Activated effector memory CD4-positive, alpha-beta T cell treated with anti-CD3 and anti-CD28 coated beads, Interleukin-2, amount 50 U/mL, for 16 hours (primary cell): ENCODE results near the gene NPHP4.
"Not testable (repeated sequence)": the region's sequence is repeated elsewhere in the genome, so short reads cannot be mapped to it uniquely, and the experiment has no call there.

Experiments used
- DNase-seq: peaks from one replicate; pipeline ENCODE4 v3.0.0-alpha.2; 2020

Gene NPHP4

GRCh38 chr1:5874416-5875110 is 117.7 kb downstream of the NPHP4 start:
- DNase-seq = no peak

GRCh38 chr1:5873556-5873955 is 118.7 kb downstream of the NPHP4 start:
- DNase-seq = no peak

- DNase-seq = no peak
Measured at GRCh38 chr1:5872886-5873285, 119.3 kb downstream of the NPHP4 start.

GRCh38 chr1:5868931-5869500 is 123.2 kb downstream of the NPHP4 start:
- no peak for DNase-seq

- no peak for DNase-seq
Measured at GRCh38 chr1:5865774-5866173, 126.5 kb downstream of the NPHP4 start.

GRCh38 chr1:5865056-5865455 is 127.2 kb downstream of the NPHP4 start:
- DNase-seq = no peak

GRCh38 chr1:5864256-5864655 is 128.0 kb downstream of the NPHP4 start:
- DNase-seq = no peak

GRCh38 chr1:5863238-5863637 is 129.0 kb downstream of the NPHP4 start:
- no peak for DNase-seq

- no peak for DNase-seq
Measured at GRCh38 chr1:5861871-5862825, 130.1 kb downstream of the NPHP4 start.

- no peak for DNase-seq
Measured at GRCh38 chr1:5860277-5860676, 131.9 kb downstream of the NPHP4 start.

GRCh38 chr1:5859766-5860165 is 132.5 kb downstream of the NPHP4 start:
- no peak for DNase-seq

- no peak for DNase-seq
Measured at GRCh38 chr1:5858844-5859407, 133.3 kb downstream of the NPHP4 start.

GRCh38 chr1:5858246-5858645 is 134.0 kb downstream of the NPHP4 start:
- DNase-seq = no peak

GRCh38 chr1:5857508-5858090 is 134.6 kb downstream of the NPHP4 start:
- no peak for DNase-seq

GRCh38 chr1:5857011-5857410 is 135.2 kb downstream of the NPHP4 start:
- DNase-seq = no peak

GRCh38 chr1:5856246-5856815 is 135.9 kb downstream of the NPHP4 start:
- no peak for DNase-seq

GRCh38 chr1:5855196-5855897 is 136.9 kb downstream of the NPHP4 start:
- DNase-seq = no peak

- no peak for DNase-seq
Measured at GRCh38 chr1:5854754-5855153, 137.5 kb downstream of the NPHP4 start.

GRCh38 chr1:5853858-5854257 is 138.4 kb downstream of the NPHP4 start:
- not testable (repeated sequence) for DNase-seq

GRCh38 chr1:5850503-5850902 is 141.7 kb downstream of the NPHP4 start:
- DNase-seq = no peak

GRCh38 chr1:5849550-5849949 is 142.7 kb downstream of the NPHP4 start:
- no peak for DNase-seq
